K562 (cell line): ENCODE data around the gene TMEM128. TPM values are rescaled to one million over a fixed set of nuclear protein-coding genes. Genes with fewer than 3 reads are reported as not detected.
A peak's percentile ranks its signal among the peaks of the same experiment; 100 is the strongest.

Experiments
- ATAC-seq: fragments of 200-7000 bp; cut with Tn5 transposase; 3 replicates; pipeline ENCODE4 v1.9.1; 2020; ENCODE audit warnings: moderate library complexity
- Bru-seq: library from RNA; stranded (reverse); fragments of 400-500 nt; gene quantifications from one replicate; lab custom pipeline; 2021; lab: Mats Ljungman, UMichigan
- BruChase-seq, 2 experiments: library from RNA; stranded (reverse); fragments of 400-500 nt; gene quantifications; one replicate each; lab custom pipeline; 2021; lab: Mats Ljungman, UMichigan
- BruUV-seq: library from RNA; stranded (reverse); fragments of 400-500 nt; replicated peaks from 2 replicates; lab custom pipeline; 2021; lab: Mats Ljungman, UMichigan
- CTCF ChIA-PET: fragments of 300-600 bp; formaldehyde crosslinking; extraction: SDS; loops from one replicate; lab custom pipeline; 2021; ENCODE audit warnings: low intra/inter-chr PET ratio; lab: Yijun Ruan, JAX
- POLR2A ChIA-PET: fragments of 300-600, 350-650 bp; sonication (Branson Sonifier 250); formaldehyde crosslinking; extraction: SDS; loops from one replicate; lab custom pipeline; 2021; ENCODE audit warnings: antibody characterized with exemption, inconsistent platforms; lab: Yijun Ruan, JAX
- DNase-seq, 4 experiments: peaks; one replicate each; pipeline versions ENCODE4 v3.0.0 to v3.0.0-alpha.2; 2011 to 2018; ENCODE audit warnings: low spot score in 3 of 4, mixed read lengths in 3 of 4; ENCODE audit errors: extremely low read depth in 1 of 4
- FAIRE-seq: peaks from 2 replicates; lab custom pipeline; 2011; peaks lifted over from hg19 to GRCh38; lab: Jason Lieb, UNC
- H2AFZ ChIP-seq: 2 replicates; pipeline ENCODE4 v1.6.0; 2011; ENCODE audit warnings: low read depth, low read length, control low read depth, inconsistent platforms
- H3K27ac ChIP-seq: fragments of 200-600 bp; 3 replicates; pipeline ENCODE4 v1.8.0; 2011; ENCODE audit warnings: low read depth, mild to moderate bottlenecking, control low read depth, inconsistent platforms, low read length, moderate library complexity, mixed read lengths; ENCODE audit errors: extremely low read depth
- H3K27me3 ChIP-seq, 2 experiments: fragments of 300-600 bp in 1 of 2; 2 replicates in 1 of 2; 3 replicates in 1 of 2; pipeline versions ENCODE4 v1.6.0 to v1.8.0; 2011; ENCODE audit warnings: inconsistent platforms in 2 of 2, low read length in 2 of 2, mild to moderate bottlenecking in 1 of 2, mixed read lengths in 1 of 2, moderate library complexity in 1 of 2; ENCODE audit not compliant: control insufficient read depth in 2 of 2, insufficient read depth in 2 of 2
- H3K36me3 ChIP-seq: fragments of 300-600 bp; 3 replicates; pipeline ENCODE4 v1.8.0; 2011; ENCODE audit warnings: mild to moderate bottlenecking, low read length, inconsistent platforms; ENCODE audit not compliant: control insufficient read depth, insufficient read depth
- H3K4me1 ChIP-seq, 2 experiments: fragments of 200-600 bp in 1 of 2; replicated peaks in 1 of 2; 2 replicates in 1 of 2; 3 replicates in 1 of 2; pipeline versions ENCODE4 v1.5.1 to v1.8.0; 2011; ENCODE audit warnings: inconsistent platforms in 2 of 2, low read length in 2 of 2, mild to moderate bottlenecking in 1 of 2, mixed read lengths in 1 of 2, moderate library complexity in 1 of 2; ENCODE audit not compliant: control insufficient read depth in 2 of 2, insufficient read depth in 2 of 2
- H3K4me2 ChIP-seq: 2 replicates; pipeline ENCODE4 v1.6.1; 2011; ENCODE audit warnings: low read length, control low read depth, inconsistent platforms, mixed read lengths; ENCODE audit not compliant: insufficient read depth
- H3K4me3 ChIP-seq: fragments of 200-600 bp; sonication (generic), shearing (Covaris generic); 2 replicates; pipeline ENCODE4 v1.5.1; 2016; ENCODE audit warnings: control low read depth, inconsistent platforms
- H3K79me2 ChIP-seq: fragments of 200-600 bp; 3 replicates; pipeline ENCODE4 v1.8.0; 2011; ENCODE audit warnings: low read length, inconsistent platforms; ENCODE audit not compliant: control insufficient read depth, insufficient read depth
- H3K9ac ChIP-seq, 2 experiments: 2 replicates each; pipeline versions ENCODE4 v1.6.0 to v1.6.1; 2011; ENCODE audit warnings: low read depth in 2 of 2, low read length in 2 of 2, control low read depth in 1 of 2, inconsistent platforms in 1 of 2, mild to moderate bottlenecking in 1 of 2, mixed read lengths in 1 of 2; ENCODE audit not compliant: insufficient read depth in 1 of 2
- H3K9me1 ChIP-seq: one replicate; pipeline ENCODE4 v1.6.0; 2011; ENCODE audit warnings: inconsistent platforms, mild to moderate bottlenecking, low read length, moderate library complexity; ENCODE audit not compliant: control insufficient read depth, insufficient read depth
- H3K9me3 ChIP-seq: replicated peaks from 2 replicates; pipeline ENCODE4 v1.5.1; 2011; ENCODE audit warnings: low read depth, low read length, inconsistent platforms; ENCODE audit not compliant: control insufficient read depth, insufficient read depth
- H4K20me1 ChIP-seq: replicated peaks from 2 replicates; pipeline ENCODE4 v1.6.1; 2011; ENCODE audit warnings: low read length, inconsistent platforms, mixed read lengths; ENCODE audit not compliant: control insufficient read depth, insufficient read depth
- EP300 ChIP-seq: IDR thresholded peaks from 2 replicates; pipeline ENCODE4 v1.6.1; 2012; ENCODE audit warnings: low read length, improper control_type of control experiment
- PCBP2 ChIP-seq: fragments of 200-400 bp; formaldehyde crosslinking; IDR thresholded peaks from 2 replicates; pipeline ENCODE4 v1.6.1; 2018; ENCODE audit warnings: low read length, low read depth, mild to moderate bottlenecking, moderate library complexity; ENCODE audit not compliant: poor library complexity, severe bottlenecking
- TEAD4 ChIP-seq, 2 experiments: sonication (generic) in 1 of 2; formaldehyde crosslinking in 1 of 2; IDR thresholded peaks; 2 replicates each; pipeline versions ENCODE4 v1.6.1 to v1.8.0; 2012 to 2022; ENCODE audit warnings: borderline replicate concordance in 1 of 2, inconsistent platforms in 1 of 2, low read length in 1 of 2, mild to moderate bottlenecking in 1 of 2, missing genetic modification reagents in 1 of 2
- ZNF184 ChIP-seq: sonication (generic); formaldehyde crosslinking; IDR thresholded peaks from 2 replicates; pipeline ENCODE4 v1.5.0; 2020; ENCODE audit warnings: missing genetic modification reagents
- WGBS: fragments of 100-300 bp; shearing (Covaris generic); methylation state at CpG from one replicate; pipeline ENCODE4 v1.1.6; 2016; ENCODE audit warnings: low coverage, mixed read lengths; ENCODE audit not compliant: insufficient coverage; ENCODE audit errors: missing lambda C conversion rate; 5-methylcytosine and 5-hydroxymethylcytosine counted together
- in situ Hi-C: fragments of 300-500 bp; cut with MboI; formaldehyde crosslinking; loops from 4 replicates; pipeline ENCODE4 v1.15.0; 2018; ENCODE audit warnings: inconsistent platforms, mixed read lengths
- intact Hi-C: fragments of 100-400 bp; cut with micrococcal nuclease; formaldehyde crosslinking; loops from 2 replicates; pipeline ENCODE4 v1.14.2; 2022
- long read RNA-seq, 3 experiments: library from polyadenylated mRNA in 2 of 3; library from RNA in 1 of 3; unstranded in 2 of 3; stranded (forward) in 1 of 3; transcript quantifications; one replicate each; pipeline ENCODE4 v2.0.0, GENCODE V29; 2019 to 2022
- polyA minus RNA-seq, 3 experiments: library from RNA; depleted of rRNA, polyadenylated mRNA; stranded (reverse); fragments of >200 nt; gene quantifications; 2 replicates each; pipeline ENCODE4 v1.2.3, GENCODE V29; 2011
- polyA plus RNA-seq, 8 experiments: library from polyadenylated mRNA; depleted of rRNA in 4 of 8; stranded (reverse) in 5 of 8; unstranded in 3 of 8; fragments of >200 nt; fragmentation: Nextera tagmentation in 2 of 8; fragmentation: Illumina TruSeq in 1 of 8; extraction: Ambion mirVana in 2 of 8; extraction: Trizol in 1 of 8; gene quantifications; 2 replicates each; pipeline versions ENCODE4 v1.2.1 to v1.2.3, GENCODE V29; 2011 to 2014; ENCODE audit warnings: inconsistent platforms in 1 of 8, missing spikeins in 1 of 8
- total RNA-seq, 7 experiments: library from RNA; depleted of rRNA in 6 of 7; stranded (reverse); fragments of >200 nt in 6 of 7; fragmentation: Illumina TruSeq in 2 of 7; extraction: Trizol in 2 of 7; gene quantifications; 2 replicates each; pipeline versions ENCODE4 v1.2.1 to v1.2.3, GENCODE V29; 2011 to 2021; ENCODE audit warnings: low replicate concordance in 1 of 7
- TF ChIP-seq, protein P1 (sequence below): sonication (generic); formaldehyde crosslinking; IDR thresholded peaks from 2 replicates; pipeline ENCODE4 v1.8.1; 2023; ENCODE audit warnings: mild to moderate bottlenecking, missing genetic modification reagents
- TF ChIP-seq, protein P2 (sequence below): fragments of 450-650 bp; IDR thresholded peaks from 2 replicates; pipeline ENCODE4 v1.6.1; 2016; ENCODE audit warnings: missing biosample characterization, missing genetic modification characterization
- TF ChIP-seq, protein P3 (sequence below): fragments of 250-450 bp; sonication (Bioruptor Pico); IDR thresholded peaks from 2 replicates; pipeline ENCODE4 v1.4.0; 2020; ENCODE audit warnings: borderline replicate concordance

The TMEM128 gene, protein sequence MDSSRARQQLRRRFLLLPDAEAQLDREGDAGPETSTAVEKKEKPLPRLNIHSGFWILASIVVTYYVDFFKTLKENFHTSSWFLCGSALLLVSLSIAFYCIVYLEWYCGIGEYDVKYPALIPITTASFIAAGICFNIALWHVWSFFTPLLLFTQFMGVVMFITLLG
- total RNA-seq (2011; cell fraction: chromatin; rRNA removed; ENCODE audit: low replicate concordance) = 12.5 and 20.9 TPM in 2 replicates
- 14.2 and 15.4 TPM in 2 replicates for total RNA-seq (2011; cell fraction: nucleolus; rRNA removed)
- total RNA-seq (2011; cell fraction: nucleoplasm; rRNA removed) = 24.1 and 30.4 TPM in 2 replicates
- total RNA-seq (2014; rRNA removed) (10.0 and 11.1 TPM in 2 replicates), total RNA-seq (2014; rRNA removed; fragmentation: Illumina TruSeq; extraction: Trizol) (19.6 and 21.6 TPM in 2 replicates), total RNA-seq (2015; rRNA removed; fragmentation: Illumina TruSeq; extraction: Trizol) (11.5 and 12.0 TPM in 2 replicates), total RNA-seq (2021) (14.8 and 15.3 TPM in 2 replicates), polyA plus RNA-seq (2011; rRNA removed) (32.0 and 40.0 TPM in 2 replicates), polyA plus RNA-seq (2014; fragmentation: Illumina TruSeq; extraction: Trizol) (13.8 and 14.3 TPM in 2 replicates), polyA plus RNA-seq (2014; fragmentation: Nextera tagmentation; extraction: Ambion mirVana) (10 to 100 TPM in 1 of 2 experiments, 1 to 10 TPM in 1; 9.1 to 11.1 TPM), polyA plus RNA-seq (2014; rRNA removed) (23.8 and 29.1 TPM in 2 replicates), polyA minus RNA-seq (2011; rRNA and poly(A)+ RNA removed) (20.5 and 23.5 TPM in 2 replicates), Bru-seq, nascent RNA (percentile 82 among the genes with signal in this experiment), BruChase-seq, experiment 1, labeled RNA remaining after a 2-hour chase (percentile 79 among the genes with signal in this experiment), BruChase-seq, experiment 2, labeled RNA remaining after a 6-hour chase (percentile 79 among the genes with signal in this experiment)
- polyA plus RNA-seq (2011; cell fraction: cytosol; rRNA removed) = 14.0 and 37.2 TPM in 2 replicates
- polyA plus RNA-seq (2011; cell fraction: nucleus; rRNA removed) = 6.9 and 11.4 TPM in 2 replicates
- 17.0 and 19.0 TPM in 2 replicates for polyA plus RNA-seq (2012)
- 6.1 and 6.6 TPM in 2 replicates for polyA minus RNA-seq (2011; cell fraction: cytosol; rRNA and poly(A)+ RNA removed)
- 4.7 and 5.9 TPM in 2 replicates for polyA minus RNA-seq (2011; cell fraction: nucleus; rRNA and poly(A)+ RNA removed)
- long read RNA-seq, experiment 1, transcript TMEM128-202 (5 exons, 1,221 nt) = major isoform, 33 of 56 reads
- long read RNA-seq, experiment 1, transcript TMEM128-201 (5 exons, 1,737 nt) = minor isoform, 5 of 56 reads
- long read RNA-seq, experiment 1, partial matches to known transcripts = 3 of 56 reads
- long read RNA-seq, experiment 1, other reads (novel, unspliced or antisense) = 15 of 56 reads
- long read RNA-seq, experiment 2, partial matches to known transcripts = 1 of 6 reads
- long read RNA-seq, experiment 2, other reads (novel, unspliced or antisense) = 1 of 6 reads
- long read RNA-seq, experiment 3, transcript TMEM128-202 (5 exons, 1,221 nt) = major isoform, 12 of 19 reads
- long read RNA-seq, experiment 3, partial matches to known transcripts = 1 of 19 reads
- long read RNA-seq, experiment 3, other reads (novel, unspliced or antisense) = 4 of 19 reads

DNA sequence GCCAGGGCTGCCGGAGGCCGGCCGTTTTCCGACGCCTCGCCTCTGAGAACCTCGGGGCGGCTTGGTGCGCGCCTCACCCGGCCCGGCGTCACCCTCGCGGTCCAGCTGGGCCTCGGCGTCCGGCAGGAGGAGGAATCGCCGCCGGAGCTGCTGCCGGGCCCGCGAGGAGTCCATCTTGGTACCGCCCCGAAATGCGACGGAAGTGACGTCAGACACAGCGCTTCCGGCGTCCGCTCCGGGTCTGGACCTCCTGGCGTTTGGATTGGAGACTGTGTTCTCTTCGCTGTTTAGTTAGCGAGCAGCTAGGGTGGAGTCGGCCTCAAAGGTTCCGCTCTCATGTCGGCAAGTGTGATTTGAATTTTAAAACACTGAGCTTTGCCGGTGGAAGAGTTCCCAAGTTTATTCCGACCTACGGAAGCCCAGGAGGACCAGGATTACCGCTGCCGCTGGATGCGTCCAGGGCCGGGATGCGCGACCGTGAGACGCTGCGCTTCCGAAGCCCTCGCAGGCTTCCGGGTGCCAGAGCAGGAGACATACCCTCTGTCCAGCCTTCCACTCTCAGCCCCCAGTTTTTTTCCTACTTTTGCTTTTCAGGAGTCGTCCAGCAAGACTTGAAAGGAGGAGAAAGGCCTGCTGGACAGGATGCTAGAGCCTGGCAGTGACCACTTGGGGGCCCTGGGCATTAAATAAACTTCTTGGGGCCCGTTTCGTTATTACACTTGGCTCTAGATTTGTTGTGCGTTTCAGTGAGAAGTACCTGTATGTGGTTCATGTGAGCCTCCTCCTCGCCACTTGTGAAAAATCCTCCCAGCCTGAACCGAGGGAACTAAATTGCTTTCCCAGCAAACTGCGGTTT is at the start of gene TMEM128:
Gene TMEM128, minus strand, starts transcription at position 195 of the 856 bp plus-strand sequence. Its CDS starts 21 bp downstream, at position 174.
- Histone ChIP-seq H3K36me3 (peaks cover 24% of the 10 kb centered on the region), H2AFZ (peak within 1 kb of the TSS; percentile 94), H3K4me2 (peak within 1 kb of the TSS; percentile 90), H3K9me3 (no peaks in the 10 kb centered on the region), H3K9ac (peak within 1 kb of the TSS; percentile 94 to 96), H3K79me2 (peaks cover 16% of the 10 kb centered on the region), H3K4me1 (peaks cover 4 to 8% of the 10 kb centered on the region in 2 experiments; a peak in 3 of 5 replicates), H3K27ac (peak within 1 kb of the TSS; percentile 92), H3K4me3 (peak within 1 kb of the TSS; percentile 89), H3K9me1 (no peaks in the 10 kb centered on the region), H3K27me3 (peaks cover 0 to 2% of the 10 kb centered on the region in 2 experiments; a peak in 1 of 5 replicates), H4K20me1 (no peaks in the 10 kb centered on the region)
- DNase-seq = peak; percentile 93 to 96 (median 94)
- ATAC-seq = peak; percentile 97
- in situ Hi-C loops (no loop called here), intact Hi-C loops (no loop called here)
- under 1% methylated on average over 62 of the region's 62 CpGs for WGBS
- ChIA-PET CTCF (no interaction called here), POLR2A (interaction anchor here (0.6 to 1.9 kb wide), 10 partner anchors 13 to 541 kb away, joined by 3 to 7 read pairs (median 3); no protein-coding TSS in a partner anchor)
- peak; percentile 98 for FAIRE-seq
- TSS peak; percentile 96 for BruUV-seq
- TF ChIP-seq PCBP2 (no peak), TEAD4 (IDR thresholded peaks at IDR 0.05; ENCODE audit: low read length) (peak; percentile 43; the same call in 1 of the 2 replicates), TEAD4 (CRISPR knock-in tag; IDR thresholded peaks at IDR 0.05; ENCODE audit: borderline replicate concordance) (no peak), ZNF184 (CRISPR knock-in tag) (no peak), EP300 (peak; percentile 34)
- TF ChIP-seq, protein P1, sequence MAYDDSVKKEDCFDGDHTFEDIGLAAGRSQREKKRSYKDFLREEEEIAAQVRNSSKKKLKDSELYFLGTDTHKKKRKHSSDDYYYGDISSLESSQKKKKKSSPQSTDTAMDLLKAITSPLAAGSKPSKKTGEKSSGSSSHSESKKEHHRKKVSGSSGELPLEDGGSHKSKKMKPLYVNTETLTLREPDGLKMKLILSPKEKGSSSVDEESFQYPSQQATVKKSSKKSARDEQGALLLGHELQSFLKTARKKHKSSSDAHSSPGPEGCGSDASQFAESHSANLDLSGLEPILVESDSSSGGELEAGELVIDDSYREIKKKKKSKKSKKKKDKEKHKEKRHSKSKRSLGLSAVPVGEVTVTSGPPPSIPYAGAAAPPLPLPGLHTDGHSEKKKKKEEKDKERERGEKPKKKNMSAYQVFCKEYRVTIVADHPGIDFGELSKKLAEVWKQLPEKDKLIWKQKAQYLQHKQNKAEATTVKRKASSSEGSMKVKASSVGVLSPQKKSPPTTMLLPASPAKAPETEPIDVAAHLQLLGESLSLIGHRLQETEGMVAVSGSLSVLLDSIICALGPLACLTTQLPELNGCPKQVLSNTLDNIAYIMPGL (CRISPR knock-in tag) = peak; percentile 31; the same call in 1 of the 2 replicates
- TF ChIP-seq, protein P2, sequence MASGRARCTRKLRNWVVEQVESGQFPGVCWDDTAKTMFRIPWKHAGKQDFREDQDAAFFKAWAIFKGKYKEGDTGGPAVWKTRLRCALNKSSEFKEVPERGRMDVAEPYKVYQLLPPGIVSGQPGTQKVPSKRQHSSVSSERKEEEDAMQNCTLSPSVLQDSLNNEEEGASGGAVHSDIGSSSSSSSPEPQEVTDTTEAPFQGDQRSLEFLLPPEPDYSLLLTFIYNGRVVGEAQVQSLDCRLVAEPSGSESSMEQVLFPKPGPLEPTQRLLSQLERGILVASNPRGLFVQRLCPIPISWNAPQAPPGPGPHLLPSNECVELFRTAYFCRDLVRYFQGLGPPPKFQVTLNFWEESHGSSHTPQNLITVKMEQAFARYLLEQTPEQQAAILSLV = no peak
- TF ChIP-seq, protein P3, sequence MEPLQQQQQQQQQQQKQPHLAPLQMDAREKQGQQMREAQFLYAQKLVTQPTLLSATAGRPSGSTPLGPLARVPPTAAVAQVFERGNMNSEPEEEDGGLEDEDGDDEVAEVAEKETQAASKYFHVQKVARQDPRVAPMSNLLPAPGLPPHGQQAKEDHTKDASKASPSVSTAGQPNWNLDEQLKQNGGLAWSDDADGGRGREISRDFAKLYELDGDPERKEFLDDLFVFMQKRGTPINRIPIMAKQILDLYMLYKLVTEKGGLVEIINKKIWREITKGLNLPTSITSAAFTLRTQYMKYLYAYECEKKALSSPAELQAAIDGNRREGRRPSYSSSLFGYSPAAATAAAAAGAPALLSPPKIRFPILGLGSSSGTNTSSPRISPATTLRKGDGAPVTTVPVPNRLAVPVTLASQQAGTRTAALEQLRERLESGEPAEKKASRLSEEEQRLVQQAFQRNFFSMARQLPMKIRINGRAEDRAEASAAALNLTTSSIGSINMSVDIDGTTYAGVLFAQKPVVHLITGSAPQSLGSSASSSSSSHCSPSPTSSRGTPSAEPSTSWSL (CRISPR knock-in tag) = no peak
